ENCODE results near the gene SLC17A4.

DNA sequence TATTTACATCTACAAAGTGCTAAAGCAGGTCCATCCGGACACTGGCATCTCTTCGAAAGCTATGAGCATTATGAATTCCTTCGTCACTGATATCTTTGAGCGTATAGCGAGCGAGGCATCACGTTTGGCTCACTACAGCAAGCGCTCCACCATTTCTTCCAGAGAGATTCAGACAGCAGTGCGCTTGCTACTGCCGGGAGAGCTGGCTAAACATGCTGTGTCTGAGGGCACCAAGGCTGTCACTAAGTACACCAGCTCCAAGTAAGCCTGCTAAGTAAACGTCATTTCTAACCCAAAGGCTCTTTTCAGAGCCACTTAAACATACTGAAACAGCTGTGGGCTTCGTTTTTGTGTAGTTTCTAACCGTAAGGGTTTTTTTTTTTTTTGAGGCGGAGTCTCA lies 27.5 kb upstream of the SLC17A4 start:
- no peak for TF ChIP-seq POLR2A (IDR thresholded peaks at IDR 0.05)
- TF ChIP-seq CTCF (IDR thresholded peaks at IDR 0.05) = no peak
